Ureter (tissue), 1 donor: ENCODE data around the gene SUSD6. TPM values are rescaled to one million over a fixed set of nuclear protein-coding genes. Genes with fewer than 3 reads are reported as not detected.
"Not testable (repeated sequence)": the region's sequence is repeated elsewhere in the genome, so short reads cannot be mapped to it uniquely, and the experiment has no call there.

ENCODE experiments used
- DNase-seq: peaks from one replicate; pipeline ENCODE4 v3.0.0-alpha.2; 2020; ENCODE audit warnings: low spot score
- total RNA-seq: library from RNA; stranded (reverse); gene quantifications from one replicate; pipeline ENCODE4 v1.2.4, GENCODE V29; 2023
- donor health status: DM: yes; HTN: yes; CAD: no.

The SUSD6 gene
- total RNA-seq, 1 donor from 2014 or later, result 41.6 TPM

DNA sequence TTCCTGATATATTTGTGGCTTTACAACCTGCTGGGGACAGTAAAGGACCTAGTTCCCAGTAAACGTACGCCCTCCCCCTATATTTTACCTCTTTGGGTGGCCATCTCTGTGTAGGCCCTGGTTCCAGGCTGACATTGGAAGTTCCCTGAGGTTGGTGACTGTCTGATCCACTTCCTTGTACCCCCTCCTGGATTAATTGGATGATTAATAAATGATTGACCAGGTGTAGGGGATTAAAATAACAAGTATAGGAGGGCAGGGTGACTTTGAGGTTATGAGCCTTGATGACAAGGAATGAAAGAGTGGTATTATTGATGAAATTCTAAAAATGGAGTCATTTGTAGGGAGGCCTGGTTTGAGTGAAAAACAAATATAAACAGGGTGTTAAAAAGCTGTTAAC is 9.6 kb downstream of the SUSD6 start:
- no peak for DNase-seq

DNA sequence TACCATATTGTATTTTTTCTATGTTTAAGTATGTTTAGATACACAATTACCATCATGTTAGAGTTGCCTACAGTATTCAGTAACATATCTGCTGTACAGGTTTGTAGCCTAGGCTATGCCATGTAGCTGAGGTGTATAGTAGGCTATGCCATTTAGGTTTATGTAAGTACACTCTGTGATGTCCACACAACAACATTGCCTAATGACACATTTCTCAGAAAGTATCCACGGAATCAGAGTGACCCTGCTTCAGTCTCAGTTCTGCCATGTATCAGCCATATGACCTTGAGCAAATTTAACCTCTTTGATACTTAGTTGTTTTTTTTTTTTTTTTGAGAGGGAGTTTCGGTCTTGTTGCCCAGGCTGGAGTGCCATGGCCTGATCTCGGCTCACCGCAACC is 12.7 kb downstream of the SUSD6 start:
- no peak for DNase-seq

DNA sequence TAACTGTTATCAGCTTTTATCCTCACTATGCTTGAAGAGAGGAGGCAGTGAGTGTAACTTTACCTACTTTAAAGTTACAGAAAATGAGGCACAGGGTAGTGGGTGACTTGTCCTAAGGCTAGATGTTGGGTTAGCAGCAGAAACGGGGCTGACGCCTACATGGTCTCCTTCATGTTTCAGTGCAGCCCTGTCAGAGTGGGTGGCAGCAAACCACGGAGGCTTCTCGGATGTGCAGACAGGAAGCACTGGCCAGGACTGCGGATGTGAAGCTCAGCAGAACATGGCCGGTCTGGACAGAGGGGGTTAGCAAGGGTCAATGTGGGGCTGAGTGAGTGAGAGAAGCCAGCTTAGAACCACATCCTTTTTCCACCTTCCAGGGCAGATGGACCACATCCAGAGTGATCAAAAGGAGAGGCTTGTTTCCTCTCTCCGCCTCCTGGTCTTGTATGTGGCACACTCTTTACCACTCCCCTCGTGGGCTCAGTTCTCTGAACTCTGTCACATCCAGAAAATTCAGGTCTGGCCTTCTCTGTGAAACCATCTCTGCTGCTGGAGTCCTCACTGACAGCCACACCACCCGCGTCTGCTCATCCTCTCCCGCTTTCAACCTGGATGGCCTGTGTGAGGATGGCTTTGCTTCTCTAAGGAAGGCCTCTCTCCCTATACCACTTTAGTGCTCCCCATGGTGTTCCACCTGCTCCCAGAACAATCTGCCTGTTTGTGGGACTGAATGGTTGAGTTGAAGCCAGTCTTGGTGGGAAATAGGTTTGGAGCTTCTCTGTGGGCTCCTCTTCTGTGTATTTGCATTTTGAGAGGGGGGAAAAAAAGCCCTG is 14.1 kb downstream of the SUSD6 start:
- no peak for DNase-seq

- no peak for DNase-seq
Observed at GRCh38 chr14:69626132-69626500, 14.7 kb downstream of the SUSD6 start.

GRCh38 chr14:69629225-69630127 is 18.1 kb downstream of the SUSD6 start:
- DNase-seq, result no peak

DNA sequence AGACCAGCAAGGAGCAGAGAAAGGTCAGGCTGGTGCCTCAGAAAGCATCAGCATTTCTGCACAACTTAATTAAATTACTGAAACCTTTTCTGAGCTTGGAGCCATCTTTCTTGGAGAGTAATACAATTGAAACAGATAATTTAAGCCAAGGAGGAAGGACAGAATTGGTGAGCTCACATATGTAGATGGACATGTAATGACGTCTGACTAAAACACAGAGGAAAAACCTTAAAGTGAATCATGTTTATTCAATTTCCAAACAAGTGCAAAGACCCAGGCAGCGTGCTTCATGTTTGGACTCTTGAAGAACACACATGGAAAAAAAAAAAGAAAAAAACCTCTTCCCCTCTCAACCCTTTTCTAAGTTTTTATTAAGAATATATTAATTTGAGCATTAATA is 19.0 kb downstream of the SUSD6 start:
- no peak for DNase-seq

DNA sequence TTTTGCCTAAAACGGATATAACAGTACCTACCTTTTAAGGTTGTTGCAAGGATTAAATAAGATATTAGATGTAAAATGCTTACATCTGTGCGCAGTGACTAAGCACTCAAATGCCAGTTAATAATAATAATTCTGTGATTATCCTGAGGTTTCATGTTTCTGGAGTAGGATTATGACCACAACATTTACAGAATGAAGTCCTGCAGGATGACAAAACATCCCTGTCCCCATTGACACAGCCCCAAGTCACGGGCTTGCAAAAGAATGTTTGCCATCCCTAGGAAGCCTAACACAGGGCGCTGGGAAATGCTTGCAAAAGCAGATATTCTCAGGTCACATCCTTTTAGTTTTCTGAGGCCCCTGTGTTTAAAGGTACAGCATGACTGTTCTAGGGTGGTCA is 20.1 kb downstream of the SUSD6 start:
- DNase-seq, result no peak

GRCh38 chr14:69632164-69632563 is 20.8 kb downstream of the SUSD6 start:
- DNase-seq, result no peak

DNA sequence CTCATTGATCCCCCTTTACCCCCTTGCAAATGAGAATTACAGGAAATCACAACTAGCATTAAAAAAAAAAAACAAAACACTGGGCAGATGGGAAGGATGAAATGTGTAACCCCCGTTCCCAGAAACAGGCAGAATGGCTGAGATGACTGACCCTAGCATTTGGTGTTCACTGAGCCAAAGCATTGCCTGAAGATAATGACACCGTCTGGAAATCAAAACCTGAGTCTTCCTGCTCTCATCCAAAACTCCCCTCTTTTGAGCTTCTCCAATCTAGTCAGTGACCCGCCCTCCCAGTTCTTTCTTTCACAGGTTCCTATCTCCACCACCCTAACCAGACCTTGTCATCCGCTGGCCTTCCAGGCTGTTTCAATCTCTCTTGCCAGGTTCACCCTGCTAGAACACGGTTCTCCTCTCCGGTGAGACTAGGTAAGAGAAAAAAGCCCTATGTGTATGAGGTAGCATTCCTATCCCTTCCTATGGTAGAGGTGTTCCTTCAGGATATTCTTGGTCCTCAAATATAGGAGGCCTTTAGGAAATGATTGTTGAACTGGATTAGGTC is 21.3 kb downstream of the SUSD6 start:
- no peak for DNase-seq

- no peak for DNase-seq
Observed at GRCh38 chr14:69633238-69633637, 21.8 kb downstream of the SUSD6 start.

- DNase-seq, result no peak
Observed at GRCh38 chr14:69635981-69636639, 24.7 kb downstream of the SUSD6 start.

DNA sequence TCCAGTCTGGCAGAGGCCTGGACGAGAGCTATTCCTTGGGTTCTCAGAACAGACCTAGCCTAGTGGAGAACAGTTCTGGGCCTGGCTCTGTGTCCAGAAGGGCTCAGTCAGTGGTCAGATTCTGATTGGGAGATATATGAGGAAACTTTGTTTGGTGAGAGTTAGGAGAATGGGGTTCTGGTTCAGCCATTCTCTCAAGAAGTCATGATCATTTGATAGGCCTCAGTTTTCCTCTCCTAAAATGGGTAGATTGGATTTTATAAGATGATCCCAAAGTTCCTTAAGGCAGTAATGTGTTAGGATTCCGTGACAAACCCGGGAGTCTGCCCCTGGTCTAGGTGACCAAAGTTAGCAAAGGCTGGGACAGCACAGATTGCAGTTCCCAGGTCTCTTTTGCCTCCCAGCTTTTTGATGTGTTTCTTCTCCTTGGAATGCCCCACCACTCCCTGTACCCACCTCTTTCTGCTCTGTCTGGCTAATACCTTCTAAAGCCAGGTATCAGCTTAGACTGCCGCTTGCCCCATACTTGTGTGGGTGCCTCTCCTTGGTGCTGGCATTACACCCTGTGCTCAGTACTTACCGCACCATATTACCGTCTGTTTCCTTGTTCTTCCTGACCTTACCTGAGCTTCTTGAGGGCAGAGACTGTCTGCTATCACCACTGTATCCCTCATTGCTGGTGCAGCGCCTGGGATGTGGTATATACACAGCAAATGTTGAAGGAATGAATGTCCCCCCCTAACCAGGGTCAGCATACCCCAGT is 25.5 kb downstream of the SUSD6 start:
- DNase-seq, result no peak

DNA sequence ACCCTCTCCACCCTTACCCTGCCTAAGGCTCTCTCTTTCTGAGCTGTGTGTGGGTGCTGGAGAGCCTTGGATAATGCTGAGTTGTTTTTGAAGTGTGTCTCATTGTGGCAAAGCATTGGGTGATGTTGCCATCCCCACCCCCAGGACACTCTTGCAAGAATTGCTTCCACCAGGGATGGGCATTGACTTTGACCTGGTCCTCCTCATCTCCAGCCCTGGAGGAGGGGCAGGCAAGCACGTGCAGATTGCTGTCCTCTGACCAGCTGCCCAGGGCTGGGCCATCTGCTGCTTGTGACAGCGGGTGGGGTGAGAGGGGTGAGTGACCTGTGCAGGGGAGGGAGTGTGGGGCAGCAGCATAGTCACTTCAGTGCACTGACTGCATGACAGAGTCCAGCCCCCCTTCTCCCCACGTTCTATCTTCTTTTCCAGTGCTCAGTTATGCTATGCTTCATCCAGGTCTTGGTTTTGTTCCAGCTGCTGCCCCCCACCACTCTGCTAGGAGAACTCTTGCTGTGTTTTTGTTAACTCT is 26.2 kb downstream of the SUSD6 start:
- DNase-seq, result no peak

GRCh38 chr14:69640931-69641330 is 29.5 kb downstream of the SUSD6 start:
- no peak for DNase-seq

DNA sequence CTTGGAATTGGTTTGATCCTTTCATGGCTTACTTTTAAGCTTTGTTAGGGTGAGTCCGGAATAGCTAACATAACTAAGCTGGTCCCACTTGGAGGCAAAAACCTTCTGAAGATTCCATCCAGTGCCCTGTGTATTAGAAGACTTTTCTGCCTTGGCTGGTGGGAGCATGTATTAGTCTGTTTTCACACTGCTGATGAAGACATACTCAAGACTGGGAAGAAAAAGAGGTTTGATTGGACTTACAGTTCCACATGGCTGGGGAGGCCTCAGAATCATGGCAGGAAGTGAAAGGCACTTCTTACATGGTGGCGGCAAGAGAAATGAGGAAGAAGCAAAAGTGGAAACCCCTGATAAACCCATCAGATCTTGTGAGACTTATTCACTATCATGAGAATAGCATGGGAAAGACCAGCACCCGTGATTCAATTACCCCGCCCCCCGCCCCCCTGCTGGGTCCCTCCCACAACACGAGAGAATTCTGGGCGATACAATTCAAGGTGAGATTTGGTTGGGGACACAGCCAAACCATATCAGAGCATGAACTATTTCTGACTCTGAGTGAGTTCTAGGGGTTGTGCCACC is 30.9 kb downstream of the SUSD6 start:
- not testable (repeated sequence) for DNase-seq

- peak; percentile 80 for DNase-seq
Observed at GRCh38 chr14:69643430-69644200, 32.2 kb downstream of the SUSD6 start.

DNA sequence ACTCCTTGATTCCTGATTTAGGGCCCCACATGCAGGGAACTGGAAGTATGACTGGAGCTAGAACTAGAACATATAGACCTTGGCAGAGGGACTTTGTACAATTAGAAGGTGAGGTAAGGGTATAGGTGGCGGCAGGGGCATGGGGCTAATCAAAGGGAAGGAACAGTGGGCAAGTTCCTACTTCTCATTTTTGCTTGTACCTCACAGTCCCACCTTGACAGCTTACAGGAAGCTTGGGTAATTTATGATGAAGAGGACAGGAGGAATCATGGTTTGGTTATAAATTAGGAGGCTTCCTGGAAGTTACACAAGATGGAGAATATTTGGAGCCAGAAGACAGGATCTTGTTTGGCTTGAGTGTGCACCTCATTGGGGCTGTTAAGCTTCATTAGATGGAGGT is 33.4 kb downstream of the SUSD6 start:
- no peak for DNase-seq

GRCh38 chr14:69647213-69647612 is 35.8 kb downstream of the SUSD6 start:
- no peak for DNase-seq

DNA sequence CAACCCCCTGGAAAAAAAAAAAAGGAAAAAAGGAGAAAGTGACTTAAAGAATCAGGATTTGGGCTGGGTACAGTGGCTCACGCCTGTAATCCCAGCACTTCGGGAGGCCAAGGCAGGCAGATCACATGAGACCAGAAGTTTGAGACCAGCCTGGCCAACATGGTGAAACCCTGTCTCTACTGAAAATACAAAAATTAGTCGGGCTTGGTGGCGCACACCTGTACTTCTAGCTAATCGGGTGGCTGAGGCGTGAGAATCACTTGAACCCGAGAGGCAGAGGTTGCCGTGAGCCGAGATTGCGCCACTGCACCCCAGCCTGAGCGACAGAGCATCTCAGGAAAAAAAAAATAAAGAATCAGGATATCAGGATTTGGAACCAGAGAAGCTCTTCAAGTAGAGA is 36.2 kb downstream of the SUSD6 start:
- not testable (repeated sequence) for DNase-seq
